HCT116 (cell line): ENCODE data around the gene BTNL8. TPM values are rescaled to one million over a fixed set of nuclear protein-coding genes. Genes with fewer than 3 reads are reported as not detected.

ENCODE experiments used
- ATAC-seq: fragments of 200-7000 bp; cut with Tn5 transposase; 2 replicates; pipeline ENCODE4 v1.9.1; 2020; ENCODE audit warnings: mild to moderate bottlenecking, moderate library complexity
- BruUV-seq: library from RNA; stranded (reverse); fragments of 400-500 nt; replicated peaks from 2 replicates; lab custom pipeline; 2021; lab: Mats Ljungman, UMichigan
- CTCF ChIA-PET: fragments of 300-600 bp; sonication (Branson Sonifier 250); formaldehyde crosslinking; loops from one replicate; lab custom pipeline; 2021; ENCODE audit warnings: antibody characterized with exemption; lab: Charles Lee
- POLR2A ChIA-PET: fragments of 300-600, 350-600 bp; sonication (Branson Sonifier 250); formaldehyde crosslinking; loops from one replicate; lab custom pipeline; 2021; ENCODE audit warnings: antibody characterized with exemption; lab: Charles Lee
- RAD21 ChIA-PET, 2 experiments: fragments of 300-600 bp; sonication (Branson Sonifier 250); formaldehyde crosslinking; loops; one replicate each; lab custom pipeline; 2023; ENCODE audit warnings: low total read pairs in 2 of 2; ENCODE audit not compliant: uncharacterized antibody in 2 of 2, unreplicated experiment in 2 of 2, low non-redundant PET in 1 of 2; lab: Charles Lee
- DNase-seq: peaks from one replicate; pipeline ENCODE4 v3.0.0-alpha.2; 2010; ENCODE audit warnings: low read depth, low spot score
- H2AFZ ChIP-seq: fragments of 200-600 bp; shearing (Covaris generic), sonication (generic); 2 replicates; pipeline ENCODE4 v1.6.1; 2017; ENCODE audit warnings: low read depth, mixed run types, mixed read lengths, antibody characterized with exemption, low read length; ENCODE audit not compliant: poor library complexity, severe bottlenecking
- H3K27ac ChIP-seq: 2 replicates; pipeline ENCODE4 v1.5.1; 2012; ENCODE audit warnings: low read depth, low read length
- H3K27me3 ChIP-seq: fragments of 200-600 bp; sonication (generic); 2 replicates; pipeline ENCODE4 v1.6.1; 2016; ENCODE audit warnings: mixed run types, low read length, mixed read lengths; ENCODE audit not compliant: insufficient read depth
- H3K36me3 ChIP-seq, 2 experiments: fragments of 200-500 bp in 1 of 2; fragments of 200-600 bp in 1 of 2; sonication (Bioruptor generic) in 1 of 2; sonication (generic) in 1 of 2; 2 replicates each; pipeline versions ENCODE4 v1.5.1 to v1.6.1; 2014 to 2016; ENCODE audit warnings: low read length in 2 of 2, inconsistent platforms in 1 of 2, mixed read lengths in 1 of 2, mixed run types in 1 of 2; ENCODE audit not compliant: insufficient read depth in 2 of 2, control insufficient read depth in 1 of 2
- H3K4me1 ChIP-seq, 2 experiments: fragments of 200-600 bp in 1 of 2; sonication (generic) in 1 of 2; 2 replicates each; pipeline versions ENCODE4 v1.5.1 to v1.6.1; 2012 to 2017; ENCODE audit warnings: low read length in 2 of 2, inconsistent platforms in 1 of 2, mild to moderate bottlenecking in 1 of 2, mixed read lengths in 1 of 2, mixed run types in 1 of 2, moderate library complexity in 1 of 2; ENCODE audit not compliant: insufficient read depth in 2 of 2, control insufficient read depth in 1 of 2
- H3K4me2 ChIP-seq: fragments of 200-600 bp; sonication (generic); 2 replicates; pipeline ENCODE4 v1.6.1; 2017; ENCODE audit warnings: mixed run types, low read length, mixed read lengths
- H3K4me3 ChIP-seq, 2 experiments: fragments of 200-600 bp in 1 of 2; sonication (generic) in 1 of 2; replicated peaks in 1 of 2; 2 replicates each; pipeline ENCODE4 v1.5.1; 2011 to 2016; ENCODE audit warnings: low read length in 2 of 2, control low read depth in 1 of 2, low read depth in 1 of 2, mild to moderate bottlenecking in 1 of 2, mixed read lengths in 1 of 2, mixed run types in 1 of 2
- H3K79me2 ChIP-seq: fragments of 200-600 bp; sonication (generic); 2 replicates; pipeline ENCODE4 v1.6.1; 2017; ENCODE audit warnings: mild to moderate bottlenecking, mixed run types, low read length, moderate library complexity, mixed read lengths; ENCODE audit not compliant: insufficient read depth
- H3K9ac ChIP-seq: fragments of 200-600 bp; sonication (generic); 2 replicates; pipeline ENCODE4 v1.6.1; 2016; ENCODE audit warnings: low read length, mixed read lengths
- H3K9me2 ChIP-seq: fragments of 200-600 bp; sonication (generic), shearing (Covaris generic); 2 replicates; pipeline ENCODE4 v1.6.1; 2017; ENCODE audit warnings: mixed run types, mild to moderate bottlenecking, moderate library complexity; ENCODE audit not compliant: insufficient read depth
- H3K9me3 ChIP-seq, 2 experiments: fragments of 200-500 bp in 1 of 2; fragments of 200-600 bp in 1 of 2; sonication (Bioruptor generic) in 1 of 2; sonication (generic) in 1 of 2; 2 replicates each; pipeline ENCODE4 v1.6.1; 2014 to 2017; ENCODE audit warnings: low read length in 2 of 2, mixed read lengths in 2 of 2, inconsistent platforms in 1 of 2, low read depth in 1 of 2, mild to moderate bottlenecking in 1 of 2, mixed run types in 1 of 2, moderate library complexity in 1 of 2; ENCODE audit not compliant: control insufficient read depth in 1 of 2, insufficient read depth in 1 of 2
- H4K20me1 ChIP-seq: fragments of 200-600 bp; sonication (generic), shearing (Covaris generic); 2 replicates; pipeline ENCODE4 v1.6.1; 2017; ENCODE audit warnings: mixed run types, mild to moderate bottlenecking, moderate library complexity; ENCODE audit not compliant: insufficient read depth
- CBX3 ChIP-seq: IDR thresholded peaks from 2 replicates; pipeline ENCODE4 v1.6.1; 2012; ENCODE audit warnings: low read depth
- CEBPB ChIP-seq: IDR thresholded peaks from 2 replicates; pipeline ENCODE4 v1.6.1; 2012; ENCODE audit warnings: low read depth
- POLR2A ChIP-seq: IDR thresholded peaks from 2 replicates; pipeline ENCODE4 v1.7.0; 2011; ENCODE audit warnings: borderline replicate concordance; ENCODE audit not compliant: insufficient read depth, insufficient read length; ENCODE audit errors: extremely low read depth
- POLR2AphosphoS5 ChIP-seq: IDR thresholded peaks from 2 replicates; pipeline ENCODE4 v1.6.1; 2011; ENCODE audit warnings: mild to moderate bottlenecking, low read depth, low read length, moderate library complexity
- RAD21 ChIP-seq: IDR thresholded peaks from 2 replicates; pipeline ENCODE4 v1.6.1; 2012; ENCODE audit warnings: low read depth, mild to moderate bottlenecking
- SIN3A ChIP-seq: IDR thresholded peaks from 2 replicates; pipeline ENCODE4 v1.6.1; 2012; ENCODE audit warnings: low read depth
- TCF7L2 ChIP-seq: IDR thresholded peaks from 2 replicates; pipeline ENCODE4 v1.7.0; 2011; ENCODE audit warnings: borderline replicate concordance, inconsistent platforms; ENCODE audit not compliant: insufficient read depth, insufficient read length; ENCODE audit errors: extremely low read depth
- ZFX ChIP-seq: fragments of 450-650 bp; IDR thresholded peaks from 2 replicates; pipeline ENCODE4 v1.6.1; 2017
- ZNF274 ChIP-seq: fragments of 200-500 bp; sonication (Bioruptor generic); IDR thresholded peaks from 2 replicates; pipeline ENCODE4 v1.6.1; 2014; ENCODE audit warnings: mild to moderate bottlenecking, low read depth, low read length, inconsistent platforms
- intact Hi-C: fragments of 100-400 bp; cut with micrococcal nuclease; formaldehyde crosslinking; loops from 2 replicates; pipeline ENCODE4 v1.10.0; 2022
- total RNA-seq: library from RNA; stranded (reverse); gene quantifications from one replicate; pipeline ENCODE4 v1.2.1, GENCODE V29; 2021; ENCODE audit not compliant: unreplicated experiment
- TF ChIP-seq, protein P1 (sequence below): IDR thresholded peaks from 2 replicates; pipeline ENCODE4 v1.6.1; 2012
- TF ChIP-seq, protein P2 (sequence below), 3 experiments: fragments of 200-600 bp in 1 of 3; sonication (generic) in 1 of 3; IDR thresholded peaks in 2 of 3; conservative IDR thresholded peaks in 1 of 3; 2 replicates each; pipeline ENCODE4 v1.5.1; 2012 to 2017; ENCODE audit warnings: low read depth in 2 of 3, low read length in 2 of 3, antibody characterized with exemption in 1 of 3, borderline replicate concordance in 1 of 3, control low read depth in 1 of 3, mild to moderate bottlenecking in 1 of 3, mixed read lengths in 1 of 3, mixed run types in 1 of 3, moderate library complexity in 1 of 3; ENCODE audit not compliant: insufficient read depth in 1 of 3
- TF ChIP-seq, protein P3 (sequence below): IDR thresholded peaks from 2 replicates; pipeline ENCODE4 v1.6.1; 2011; ENCODE audit warnings: mild to moderate bottlenecking, low read length, moderate library complexity; ENCODE audit not compliant: insufficient replicate concordance; ENCODE audit errors: extremely low read depth
- TF ChIP-seq, protein P4 (sequence below): IDR thresholded peaks from 2 replicates; pipeline ENCODE4 v1.6.1; 2012
- TF ChIP-seq, protein P5 (sequence below): IDR thresholded peaks from 2 replicates; pipeline ENCODE4 v1.6.1; 2012; ENCODE audit warnings: low read depth

BTNL8 gene
- total RNA-seq, 1 experiment from 2014 or later = not detected

DNA sequence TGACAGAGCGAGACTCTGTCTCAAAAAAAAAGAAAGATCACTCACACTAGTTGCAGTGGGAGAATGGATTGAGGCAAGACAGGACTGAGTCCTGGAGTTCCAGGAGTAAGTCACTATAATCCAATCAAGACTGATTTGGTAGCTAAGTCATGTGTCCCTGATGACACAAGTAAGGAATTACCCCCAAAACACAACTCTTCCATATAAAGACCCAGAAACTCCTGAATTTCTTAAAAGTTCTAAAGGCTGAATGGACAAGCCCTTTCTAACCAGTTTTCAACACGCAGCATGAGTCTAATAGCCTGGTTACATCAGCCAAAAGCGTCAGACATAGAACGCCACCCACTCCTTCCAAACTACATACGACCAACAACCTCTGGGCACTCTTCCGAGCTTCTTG lies 40.4 kb upstream of the BTNL8 start:
- Histone ChIP-seq H3K27ac (no peak overlapping the region), H3K79me2 (peaks cover 42% of the 10 kb centered on the region), H3K9me2 (no peaks in the 10 kb centered on the region), H4K20me1 (no peaks in the 10 kb centered on the region), H2AFZ (no peak overlapping the region), H3K4me2 (no peak overlapping the region), H3K9me3 (no peaks in the 10 kb centered on the region), H3K27me3 (no peaks in the 10 kb centered on the region), H3K9ac (no peak overlapping the region), H3K36me3 (peaks cover 6 to 33% of the 10 kb centered on the region in 2 experiments; a peak in 2 of 4 replicates), H3K4me3 (no peak overlapping the region), H3K4me1 (peaks cover 2 to 14% of the 10 kb centered on the region in 2 experiments; a peak in 2 of 4 replicates)
- ChIA-PET CTCF (no interaction called here), POLR2A (no interaction called here), RAD21 (no interaction called here)
- ATAC-seq (no peak), DNase-seq (no peak)
- TF ChIP-seq CEBPB (no peak), ZFX (no peak), POLR2A (no peak), RAD21 (no peak), SIN3A (no peak), POLR2AphosphoS5 (no peak), CBX3 (no peak), TCF7L2 (no peak), ZNF274 (no peak)
- TF ChIP-seq, protein P1, sequence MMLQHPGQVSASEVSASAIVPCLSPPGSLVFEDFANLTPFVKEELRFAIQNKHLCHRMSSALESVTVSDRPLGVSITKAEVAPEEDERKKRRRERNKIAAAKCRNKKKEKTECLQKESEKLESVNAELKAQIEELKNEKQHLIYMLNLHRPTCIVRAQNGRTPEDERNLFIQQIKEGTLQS = no peak
- TF ChIP-seq, protein P2, sequence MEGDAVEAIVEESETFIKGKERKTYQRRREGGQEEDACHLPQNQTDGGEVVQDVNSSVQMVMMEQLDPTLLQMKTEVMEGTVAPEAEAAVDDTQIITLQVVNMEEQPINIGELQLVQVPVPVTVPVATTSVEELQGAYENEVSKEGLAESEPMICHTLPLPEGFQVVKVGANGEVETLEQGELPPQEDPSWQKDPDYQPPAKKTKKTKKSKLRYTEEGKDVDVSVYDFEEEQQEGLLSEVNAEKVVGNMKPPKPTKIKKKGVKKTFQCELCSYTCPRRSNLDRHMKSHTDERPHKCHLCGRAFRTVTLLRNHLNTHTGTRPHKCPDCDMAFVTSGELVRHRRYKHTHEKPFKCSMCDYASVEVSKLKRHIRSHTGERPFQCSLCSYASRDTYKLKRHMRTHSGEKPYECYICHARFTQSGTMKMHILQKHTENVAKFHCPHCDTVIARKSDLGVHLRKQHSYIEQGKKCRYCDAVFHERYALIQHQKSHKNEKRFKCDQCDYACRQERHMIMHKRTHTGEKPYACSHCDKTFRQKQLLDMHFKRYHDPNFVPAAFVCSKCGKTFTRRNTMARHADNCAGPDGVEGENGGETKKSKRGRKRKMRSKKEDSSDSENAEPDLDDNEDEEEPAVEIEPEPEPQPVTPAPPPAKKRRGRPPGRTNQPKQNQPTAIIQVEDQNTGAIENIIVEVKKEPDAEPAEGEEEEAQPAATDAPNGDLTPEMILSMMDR (IDR thresholded peaks at IDR 0.05 in 2 of 3, conservative IDR thresholded peaks at IDR 0.05 in 1 of 3; ENCODE audit: borderline replicate concordance in 1 of 3, insufficient read depth in 1 of 3, low read depth in 2 of 3, low read length in 2 of 3) = no peak
- TF ChIP-seq, protein P3, sequence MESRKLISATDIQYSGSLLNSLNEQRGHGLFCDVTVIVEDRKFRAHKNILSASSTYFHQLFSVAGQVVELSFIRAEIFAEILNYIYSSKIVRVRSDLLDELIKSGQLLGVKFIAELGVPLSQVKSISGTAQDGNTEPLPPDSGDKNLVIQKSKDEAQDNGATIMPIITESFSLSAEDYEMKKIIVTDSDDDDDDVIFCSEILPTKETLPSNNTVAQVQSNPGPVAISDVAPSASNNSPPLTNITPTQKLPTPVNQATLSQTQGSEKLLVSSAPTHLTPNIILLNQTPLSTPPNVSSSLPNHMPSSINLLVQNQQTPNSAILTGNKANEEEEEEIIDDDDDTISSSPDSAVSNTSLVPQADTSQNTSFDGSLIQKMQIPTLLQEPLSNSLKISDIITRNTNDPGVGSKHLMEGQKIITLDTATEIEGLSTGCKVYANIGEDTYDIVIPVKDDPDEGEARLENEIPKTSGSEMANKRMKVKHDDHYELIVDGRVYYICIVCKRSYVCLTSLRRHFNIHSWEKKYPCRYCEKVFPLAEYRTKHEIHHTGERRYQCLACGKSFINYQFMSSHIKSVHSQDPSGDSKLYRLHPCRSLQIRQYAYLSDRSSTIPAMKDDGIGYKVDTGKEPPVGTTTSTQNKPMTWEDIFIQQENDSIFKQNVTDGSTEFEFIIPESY = no peak
- TF ChIP-seq, protein P4, sequence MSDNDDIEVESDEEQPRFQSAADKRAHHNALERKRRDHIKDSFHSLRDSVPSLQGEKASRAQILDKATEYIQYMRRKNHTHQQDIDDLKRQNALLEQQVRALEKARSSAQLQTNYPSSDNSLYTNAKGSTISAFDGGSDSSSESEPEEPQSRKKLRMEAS = no peak
- TF ChIP-seq, protein P5, sequence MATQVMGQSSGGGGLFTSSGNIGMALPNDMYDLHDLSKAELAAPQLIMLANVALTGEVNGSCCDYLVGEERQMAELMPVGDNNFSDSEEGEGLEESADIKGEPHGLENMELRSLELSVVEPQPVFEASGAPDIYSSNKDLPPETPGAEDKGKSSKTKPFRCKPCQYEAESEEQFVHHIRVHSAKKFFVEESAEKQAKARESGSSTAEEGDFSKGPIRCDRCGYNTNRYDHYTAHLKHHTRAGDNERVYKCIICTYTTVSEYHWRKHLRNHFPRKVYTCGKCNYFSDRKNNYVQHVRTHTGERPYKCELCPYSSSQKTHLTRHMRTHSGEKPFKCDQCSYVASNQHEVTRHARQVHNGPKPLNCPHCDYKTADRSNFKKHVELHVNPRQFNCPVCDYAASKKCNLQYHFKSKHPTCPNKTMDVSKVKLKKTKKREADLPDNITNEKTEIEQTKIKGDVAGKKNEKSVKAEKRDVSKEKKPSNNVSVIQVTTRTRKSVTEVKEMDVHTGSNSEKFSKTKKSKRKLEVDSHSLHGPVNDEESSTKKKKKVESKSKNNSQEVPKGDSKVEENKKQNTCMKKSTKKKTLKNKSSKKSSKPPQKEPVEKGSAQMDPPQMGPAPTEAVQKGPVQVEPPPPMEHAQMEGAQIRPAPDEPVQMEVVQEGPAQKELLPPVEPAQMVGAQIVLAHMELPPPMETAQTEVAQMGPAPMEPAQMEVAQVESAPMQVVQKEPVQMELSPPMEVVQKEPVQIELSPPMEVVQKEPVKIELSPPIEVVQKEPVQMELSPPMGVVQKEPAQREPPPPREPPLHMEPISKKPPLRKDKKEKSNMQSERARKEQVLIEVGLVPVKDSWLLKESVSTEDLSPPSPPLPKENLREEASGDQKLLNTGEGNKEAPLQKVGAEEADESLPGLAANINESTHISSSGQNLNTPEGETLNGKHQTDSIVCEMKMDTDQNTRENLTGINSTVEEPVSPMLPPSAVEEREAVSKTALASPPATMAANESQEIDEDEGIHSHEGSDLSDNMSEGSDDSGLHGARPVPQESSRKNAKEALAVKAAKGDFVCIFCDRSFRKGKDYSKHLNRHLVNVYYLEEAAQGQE = no peak
- intact Hi-C loops = no loop called here
- no TSS peak for BruUV-seq
